Measurements from ENCODE around the gene LIMD2. TPM values are rescaled to one million over a fixed set of nuclear protein-coding genes. Genes with fewer than 3 reads are reported as not detected.

Gene LIMD2
- total RNA-seq, 4 donors from 2014 or later, result 3.8 to 23.2 (median 11.8) TPM

GRCh38 chr17:63701456-63701820 is 1.5 kb upstream of the LIMD2 start:
- no peaks in the 10 kb centered on the region for H3K36me3 ChIP-seq
- H3K27ac ChIP-seq, result peak overlapping the region in 1 of 2 donors; percentile 14
- DNase-seq, result no peak
- no peaks in the 10 kb centered on the region for H3K9me3 ChIP-seq
- H3K4me1 ChIP-seq, result peaks cover 0 to 10% of the 10 kb centered on the region in 2 donors
- intact Hi-C loops (cut with DNase I; ENCODE audit: low total_unique reads), result no loop called here
- no peaks in the 10 kb centered on the region for H3K27me3 ChIP-seq
- H3K4me3 ChIP-seq, result peak overlapping the region in 1 of 2 donors; percentile 2
- TF ChIP-seq POLR2A (IDR thresholded peaks at IDR 0.05), result no peak
- TF ChIP-seq CTCF (IDR thresholded peaks at IDR 0.05), result no peak

- peak overlapping the region; percentile 2 to 64 for H3K4me3 ChIP-seq
- DNase-seq, result peak; percentile 44 to 56
- intact Hi-C loops (cut with DNase I; ENCODE audit: low total_unique reads), result no loop called here
- H3K9me3 ChIP-seq, result no peaks in the 10 kb centered on the region
- no peaks in the 10 kb centered on the region for H3K36me3 ChIP-seq
- TF ChIP-seq POLR2A (IDR thresholded peaks at IDR 0.05), result no peak
- peak in 1 of 4 experiments; percentile 9 for TF ChIP-seq CTCF (IDR thresholded peaks at IDR 0.05)
- H3K27me3 ChIP-seq, result no peaks in the 10 kb centered on the region
- peaks cover 0 to 10% of the 10 kb centered on the region in 2 donors for H3K4me1 ChIP-seq
- peak overlapping the region; percentile 31 to 71 for H3K27ac ChIP-seq
These were observed 867 bp upstream of the LIMD2 start for GRCh38 chr17:63700528-63701455.

- TF ChIP-seq CTCF (IDR thresholded peaks at IDR 0.05) (no peak), POLR2A (IDR thresholded peaks at IDR 0.05) (no peak)
- DNase-seq, result peak in 1 of 2 donors; percentile 33
- Histone ChIP-seq H3K27ac (peak overlapping the region; percentile 31 to 73), H3K36me3 (no peaks in the 10 kb centered on the region), H3K27me3 (no peaks in the 10 kb centered on the region), H3K4me1 (peaks cover 0 to 10% of the 10 kb centered on the region in 2 donors), H3K4me3 (peak overlapping the region in 1 of 2 donors; percentile 64), H3K9me3 (no peaks in the 10 kb centered on the region)
- intact Hi-C loops (cut with DNase I; ENCODE audit: low total_unique reads), result no loop called here
These were observed 863 bp downstream of the LIMD2 start for GRCh38 chr17:63698886-63699637.

- DNase-seq, result no peak
- H3K4me3 ChIP-seq, result no peak overlapping the region
- peak overlapping the region in 1 of 2 donors; percentile 73 for H3K27ac ChIP-seq
- H3K9me3 ChIP-seq, result no peaks in the 10 kb centered on the region
- H3K27me3 ChIP-seq, result no peaks in the 10 kb centered on the region
- no peaks in the 10 kb centered on the region for H3K36me3 ChIP-seq
- intact Hi-C loops (cut with DNase I; ENCODE audit: low total_unique reads), result no loop called here
- H3K4me1 ChIP-seq, result peaks cover 0 to 10% of the 10 kb centered on the region in 2 donors
- no peak for TF ChIP-seq CTCF (IDR thresholded peaks at IDR 0.05)
- no peak for TF ChIP-seq POLR2A (IDR thresholded peaks at IDR 0.05)
These were observed 1.5 kb downstream of the LIMD2 start for GRCh38 chr17:63698381-63698885.
